Breast epithelium (tissue), 4 donors: Measurements from ENCODE around the gene TTC23. TPM values are rescaled to one million over a fixed set of nuclear protein-coding genes. Genes with fewer than 3 reads are reported as not detected.
A peak's percentile ranks its signal among the peaks of the same experiment; 100 is the strongest.

Experiments used
- DNase-seq, 2 donors: peaks; one replicate each; pipeline ENCODE4 v3.0.0-alpha.2; 2019; ENCODE audit warnings: low spot score in 2 of 2
- H3K27ac ChIP-seq, 2 donors: fragments of 200-600 bp; sonication (generic) in 1 of 2; one replicate each; pipeline ENCODE4 v1.5.1; 2016 to 2019; ENCODE audit warnings: mild to moderate bottlenecking in 1 of 2
- H3K27me3 ChIP-seq, 2 donors: fragments of 200-600 bp; sonication (generic) in 1 of 2; one replicate each; pipeline versions ENCODE4 v1.5.1 to v1.6.0; 2017 to 2019; ENCODE audit warnings: control low read depth in 1 of 2, mild to moderate bottlenecking in 1 of 2
- H3K36me3 ChIP-seq: fragments of 200-600 bp; one replicate; pipeline ENCODE4 v1.5.1; 2019
- H3K4me1 ChIP-seq, 2 donors: fragments of 200-600 bp; sonication (generic); one replicate each; pipeline ENCODE4 v1.5.1; 2016 to 2019; ENCODE audit warnings: control low read depth in 1 of 2
- H3K4me3 ChIP-seq, 3 donors: fragments of 200-600 bp; sonication (generic); 1 replicate in 2 of 3; 2 replicates in 1 of 3; pipeline ENCODE4 v1.5.1; 2016 to 2019; ENCODE audit warnings: mild to moderate bottlenecking in 3 of 3, moderate library complexity in 2 of 3
- H3K9me3 ChIP-seq, 2 donors: fragments of 200-600 bp; sonication (generic) in 1 of 2; one replicate each; pipeline ENCODE4 v1.5.1; 2016 to 2019; ENCODE audit warnings: control low read depth in 1 of 2
- CTCF ChIP-seq, 3 donors: fragments of 450-650 bp; IDR thresholded peaks; one replicate each; pipeline ENCODE4 v1.5.1; 2016 to 2017; ENCODE audit warnings: antibody characterized with exemption in 3 of 3, mild to moderate bottlenecking in 3 of 3, moderate library complexity in 3 of 3
- POLR2A ChIP-seq: fragments of 450-650 bp; IDR thresholded peaks from one replicate; pipeline ENCODE4 v1.6.1; 2016; ENCODE audit warnings: antibody characterized with exemption, mild to moderate bottlenecking, moderate library complexity
- POLR2AphosphoS5 ChIP-seq, 3 donors: sonication (generic); formaldehyde crosslinking; IDR thresholded peaks; one replicate each; pipeline ENCODE4 v1.6.1; 2017; ENCODE audit warnings: antibody characterized with exemption in 3 of 3
- intact Hi-C: fragments of 100-400 bp; cut with DNase I; formaldehyde crosslinking; loops from one replicate; pipeline ENCODE4 v1.15.1; 2023; ENCODE audit warnings: low total_unique reads
- total RNA-seq, 3 donors: library from RNA; depleted of rRNA; stranded (reverse); fragments of >200 nt; gene quantifications; one replicate each; pipeline ENCODE4 v1.1.0, GENCODE V29; 2016

TTC23 gene
- total RNA-seq, 3 donors from 2014 or later, result 19.2 to 43.9 (median 29.5) TPM

- Histone ChIP-seq H3K27ac (peak overlapping the region; percentile 96 to 98), H3K9me3 (no peaks in the 10 kb centered on the region), H3K27me3 (no peaks in the 10 kb centered on the region), H3K4me3 (no peak overlapping the region), H3K36me3 (no peaks in the 10 kb centered on the region), H3K4me1 (peaks cover 0 to 15% of the 10 kb centered on the region in 2 donors)
- DNase-seq, result no peak
- TF ChIP-seq POLR2A (no peak), POLR2AphosphoS5 (IDR thresholded peaks at IDR 0.05) (no peak), CTCF (IDR thresholded peaks at IDR 0.05) (no peak)
- intact Hi-C loops, result no loop called here
Observed at GRCh38 chr15:99172989-99173388, 76.4 kb downstream of the TTC23 start.

- intact Hi-C loops, result no loop called here
- no peaks in the 10 kb centered on the region for H3K36me3 ChIP-seq
- H3K27me3 ChIP-seq, result no peaks in the 10 kb centered on the region
- H3K4me1 ChIP-seq, result peaks cover 0 to 17% of the 10 kb centered on the region in 2 donors
- H3K4me3 ChIP-seq, result no peak overlapping the region
- H3K9me3 ChIP-seq, result no peaks in the 10 kb centered on the region
- H3K27ac ChIP-seq, result peak overlapping the region; percentile 96 to 98
- DNase-seq, result peak in 1 of 2 donors; percentile 11
- TF ChIP-seq POLR2A (no peak), CTCF (IDR thresholded peaks at IDR 0.05) (no peak), POLR2AphosphoS5 (IDR thresholded peaks at IDR 0.05) (no peak)
Observed at GRCh38 chr15:99172171-99172570, 77.2 kb downstream of the TTC23 start.

GRCh38 chr15:99170476-99171065 lies 78.8 kb downstream of the TTC23 start:
- H3K4me1 ChIP-seq, result peaks cover 0 to 17% of the 10 kb centered on the region in 2 donors
- DNase-seq, result no peak
- intact Hi-C loops, result no loop called here
- H3K27ac ChIP-seq, result peak overlapping the region; percentile 96 to 98
- H3K9me3 ChIP-seq, result no peaks in the 10 kb centered on the region
- H3K4me3 ChIP-seq, result no peak overlapping the region
- TF ChIP-seq POLR2AphosphoS5 (IDR thresholded peaks at IDR 0.05) (no peak), CTCF (IDR thresholded peaks at IDR 0.05) (peak in 1 of 3 donors; percentile 24)
- H3K27me3 ChIP-seq, result no peaks in the 10 kb centered on the region
- no peaks in the 10 kb centered on the region for H3K36me3 ChIP-seq

- no peaks in the 10 kb centered on the region for H3K9me3 ChIP-seq
- TF ChIP-seq POLR2AphosphoS5 (IDR thresholded peaks at IDR 0.05) (no peak), POLR2A (no peak), CTCF (IDR thresholded peaks at IDR 0.05) (peak in 1 of 3 donors; percentile 8)
- H3K4me1 ChIP-seq, result peaks cover 0 to 17% of the 10 kb centered on the region in 2 donors
- no peak overlapping the region for H3K4me3 ChIP-seq
- intact Hi-C loops, result no loop called here
- no peaks in the 10 kb centered on the region for H3K27me3 ChIP-seq
- no peaks in the 10 kb centered on the region for H3K36me3 ChIP-seq
- peak in 1 of 2 donors; percentile 92 for DNase-seq
- H3K27ac ChIP-seq, result peak overlapping the region; percentile 96 to 98
Observed at GRCh38 chr15:99169769-99170311, 79.5 kb downstream of the TTC23 start.
